Left forelimb (tissue), 1 donor: ENCODE data around the gene RNU6-7.

Source experiments
- DNase-seq: peaks from one replicate; pipeline ENCODE4 v3.0.0-alpha.2; 2018; ENCODE audit warnings: low spot score

Gene RNU6-7

DNA sequence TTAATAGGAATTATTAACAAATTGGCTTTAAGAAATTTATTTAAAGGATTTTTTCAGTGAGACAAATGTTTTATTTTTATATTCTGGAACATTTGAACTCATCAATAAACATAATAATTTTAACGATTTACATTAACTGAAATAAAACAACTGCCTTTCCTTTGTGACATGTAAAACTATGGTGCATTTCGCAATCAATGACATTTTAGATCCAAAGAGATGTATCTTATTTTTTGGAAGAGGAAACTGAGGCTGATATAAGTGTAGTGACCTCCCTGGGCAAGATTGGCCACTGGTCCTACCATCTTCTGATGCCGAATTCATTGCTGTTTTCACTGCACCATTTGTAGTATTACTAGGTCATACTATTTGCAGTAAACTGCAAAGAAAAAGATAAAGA is 3.7 kb downstream of the RNU6-7 start:
- no peak for DNase-seq

DNA sequence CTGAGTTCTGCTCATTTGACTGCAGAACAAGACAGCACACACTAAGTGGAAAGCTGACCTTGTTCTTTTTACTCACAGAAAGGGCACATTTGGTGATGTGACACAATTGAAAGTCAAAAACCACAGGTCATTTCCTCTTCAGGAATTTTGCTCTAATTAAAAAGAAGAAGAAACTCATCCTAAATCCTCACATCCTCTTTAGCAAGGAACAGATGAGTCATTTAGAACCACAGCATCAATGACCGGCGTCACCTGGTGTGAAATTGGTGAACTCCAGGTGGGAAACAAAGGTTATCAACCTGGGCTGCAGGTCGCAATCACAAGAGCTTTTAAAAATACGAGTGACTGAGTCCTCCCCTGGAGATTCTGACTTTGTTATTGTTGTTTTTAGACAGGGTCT is 4.1 kb downstream of the RNU6-7 start:
- no peak for DNase-seq

DNA sequence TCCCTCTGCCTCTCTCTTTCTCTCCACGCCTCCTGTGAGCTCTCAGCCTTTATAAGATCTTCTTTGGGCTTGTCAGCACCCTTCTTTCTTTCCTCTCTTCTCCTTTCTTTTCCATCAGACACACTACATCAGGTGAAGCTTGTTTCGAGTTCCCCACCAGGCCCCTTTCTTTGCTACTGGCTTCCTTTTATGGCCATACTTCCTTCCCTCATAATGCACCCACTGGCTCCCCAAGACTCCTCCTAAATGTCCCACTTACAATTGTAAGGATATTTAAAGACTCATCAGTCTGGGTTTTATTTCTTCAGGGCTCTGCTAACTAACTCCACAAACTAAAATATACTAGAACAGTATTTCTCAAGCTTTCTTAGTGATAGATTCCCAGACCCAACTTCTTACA is 4.7 kb downstream of the RNU6-7 start:
- no peak for DNase-seq

DNA sequence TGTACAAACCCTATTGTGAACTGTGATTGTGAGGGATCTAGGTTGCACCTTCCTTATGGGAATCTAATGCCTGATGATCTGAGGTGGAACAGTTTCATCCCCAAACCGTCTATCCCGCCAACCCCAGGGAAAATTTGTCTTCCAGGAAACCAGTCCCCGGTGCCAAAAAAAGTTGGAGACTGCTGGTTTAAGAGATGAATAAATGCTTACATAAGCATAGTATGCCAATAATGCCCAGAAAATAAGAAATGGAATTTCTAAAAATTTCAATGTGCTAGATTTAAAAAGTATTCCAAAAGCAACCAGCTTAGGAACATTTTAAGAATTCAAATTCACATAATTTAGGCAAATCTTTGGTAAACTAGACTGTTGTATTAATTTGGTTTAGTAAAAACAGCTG is 6.6 kb downstream of the RNU6-7 start:
- no peak for DNase-seq

DNA sequence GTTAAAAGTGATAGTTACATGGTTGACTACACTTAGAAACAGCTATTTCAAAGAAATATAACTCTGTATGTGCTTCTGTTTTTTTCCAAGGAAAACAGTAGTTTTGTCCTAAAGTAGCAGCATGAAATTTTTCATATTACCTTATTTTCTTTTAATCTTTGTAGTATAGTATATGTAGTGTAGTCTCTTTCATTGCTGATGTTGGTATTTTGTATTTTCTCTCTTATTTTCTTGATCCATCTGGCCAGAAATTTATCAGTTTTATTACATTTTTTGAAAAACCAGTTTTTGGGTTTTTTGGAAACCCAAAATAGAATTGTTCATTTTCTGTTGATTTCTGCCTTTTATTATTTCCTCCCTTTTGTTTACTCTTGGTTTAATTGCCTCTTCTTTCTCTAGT is 7.6 kb downstream of the RNU6-7 start:
- no peak for DNase-seq

DNA sequence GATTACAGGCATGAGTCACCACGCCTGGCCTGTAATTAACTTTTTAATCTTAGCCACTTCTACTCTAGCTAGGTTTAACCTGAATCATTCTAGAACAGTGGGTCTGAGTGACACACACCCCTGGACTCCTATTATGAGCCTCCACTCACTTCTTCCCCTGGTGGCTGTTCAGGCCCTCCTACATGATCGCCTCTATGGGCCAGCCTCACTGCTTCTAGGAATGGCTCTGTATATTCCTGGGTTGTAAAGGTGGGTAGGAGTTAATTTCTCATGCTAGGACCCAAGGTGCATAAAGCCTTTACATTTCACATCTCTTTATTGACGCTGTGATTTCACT is 9.2 kb downstream of the RNU6-7 start:
- no peak for DNase-seq

DNA sequence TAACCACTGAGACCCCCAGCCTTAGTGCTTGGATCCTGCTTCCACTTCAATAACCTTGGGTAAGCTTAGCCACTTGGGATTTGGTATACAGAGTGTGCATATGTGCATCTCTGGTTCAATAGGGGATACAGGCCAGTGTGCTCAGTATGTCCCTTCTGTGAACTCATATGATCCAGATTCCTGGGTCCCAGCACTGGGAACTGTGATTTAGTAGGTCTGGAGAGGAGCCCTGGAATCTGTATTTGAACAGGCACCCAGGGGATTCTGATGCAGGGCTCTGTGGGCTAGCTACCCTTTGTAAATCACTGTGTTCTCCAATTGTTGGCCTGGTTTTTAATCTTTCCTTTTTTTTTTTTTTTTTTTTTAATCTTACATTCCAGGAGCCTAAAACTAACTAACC is 11.0 kb downstream of the RNU6-7 start:
- DNase-seq, result no peak

DNA sequence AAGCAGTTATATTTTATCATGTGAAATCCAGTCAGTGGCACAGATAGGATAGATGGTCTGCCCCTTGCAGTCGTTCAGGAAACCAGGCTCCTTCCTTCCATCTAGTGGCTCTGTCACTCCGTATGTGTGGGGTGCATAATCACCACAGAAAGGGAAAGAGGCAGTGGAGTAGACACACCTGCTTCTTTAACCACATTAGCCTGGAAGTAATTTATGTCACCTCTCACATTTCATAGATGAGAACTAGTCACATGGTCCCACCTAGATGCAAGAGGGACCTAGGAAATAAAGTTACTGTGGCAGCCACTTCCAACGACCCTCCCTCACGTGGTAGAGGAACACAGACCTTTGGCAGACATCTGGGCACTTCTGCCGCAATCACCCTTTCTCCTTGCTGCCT is 15.5 kb downstream of the RNU6-7 start:
- no peak for DNase-seq

DNA sequence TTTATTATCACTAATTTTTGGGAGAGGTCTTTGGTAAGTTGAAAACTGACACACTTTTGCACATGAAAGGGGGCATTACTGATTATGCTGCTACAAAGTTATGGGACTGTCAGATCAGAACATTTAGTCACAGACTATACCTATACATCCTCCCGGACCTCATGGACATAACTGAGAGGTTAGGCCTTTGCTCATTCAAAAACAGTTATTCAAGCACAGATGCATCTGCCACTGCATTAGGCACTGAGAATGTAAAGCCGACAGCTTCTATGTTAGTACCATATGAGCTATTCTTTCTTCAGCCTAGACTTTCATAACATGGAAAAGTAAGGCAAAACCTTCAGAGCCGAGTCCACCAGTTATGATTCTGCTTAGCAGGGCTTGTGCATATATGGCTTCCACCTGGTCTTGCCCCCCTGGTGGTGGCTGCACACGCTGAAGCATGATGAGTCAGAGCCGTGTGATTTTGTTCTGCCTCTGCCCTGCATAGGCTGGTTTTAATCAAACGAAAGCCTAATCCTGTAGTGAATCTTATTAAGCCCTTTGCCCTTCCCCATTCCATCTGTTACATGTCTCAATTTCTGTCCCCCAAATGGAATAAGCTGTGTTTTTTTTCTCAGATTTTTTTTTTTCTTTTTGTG is 23.0 kb downstream of the RNU6-7 start:
- no peak for DNase-seq

DNA sequence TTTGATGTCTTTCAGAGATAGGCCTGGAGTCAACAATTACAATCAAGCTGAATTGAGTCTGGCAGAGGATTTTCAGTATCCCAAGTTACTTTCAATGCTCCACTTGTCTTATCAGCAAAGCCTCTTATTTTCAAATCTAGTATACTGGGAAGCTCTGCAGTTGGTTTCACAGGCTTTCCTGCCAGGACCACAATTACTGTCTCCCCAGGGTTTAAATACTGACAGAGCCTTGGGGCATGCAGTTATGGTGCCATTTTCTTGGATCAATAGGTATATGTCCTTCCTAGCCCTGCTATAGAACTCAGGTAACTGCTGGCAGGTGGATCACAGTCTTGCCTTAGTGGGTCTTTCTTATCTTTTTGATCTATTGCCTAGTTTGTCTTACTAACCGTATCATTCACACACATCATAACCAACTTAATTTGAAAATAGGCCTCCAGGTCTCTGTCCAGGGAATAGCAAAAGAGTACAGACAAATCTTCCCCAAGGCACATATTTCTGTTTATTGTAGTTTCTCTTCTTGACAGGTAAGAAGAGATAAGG is 23.6 kb downstream of the RNU6-7 start:
- no peak for DNase-seq

DNA sequence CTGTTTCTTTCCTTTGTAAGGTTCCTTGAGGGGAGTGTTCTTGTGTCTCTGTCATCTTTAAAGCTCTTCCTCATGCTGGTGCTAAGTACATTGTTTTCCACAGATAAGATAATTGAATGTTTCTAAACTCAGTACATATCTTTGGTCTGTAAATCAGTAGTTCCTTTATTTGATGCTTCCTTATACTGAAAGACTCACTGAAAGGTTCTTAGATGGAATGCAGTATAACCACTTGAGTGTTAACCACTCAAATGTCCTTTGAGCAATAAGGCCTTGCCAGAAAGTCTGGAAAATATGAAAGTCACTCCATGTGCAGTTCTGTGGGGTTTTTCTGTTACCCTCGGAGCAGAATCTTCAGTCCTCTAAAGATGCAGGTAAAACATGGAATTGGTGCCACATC is 24.2 kb downstream of the RNU6-7 start:
- no peak for DNase-seq

DNA sequence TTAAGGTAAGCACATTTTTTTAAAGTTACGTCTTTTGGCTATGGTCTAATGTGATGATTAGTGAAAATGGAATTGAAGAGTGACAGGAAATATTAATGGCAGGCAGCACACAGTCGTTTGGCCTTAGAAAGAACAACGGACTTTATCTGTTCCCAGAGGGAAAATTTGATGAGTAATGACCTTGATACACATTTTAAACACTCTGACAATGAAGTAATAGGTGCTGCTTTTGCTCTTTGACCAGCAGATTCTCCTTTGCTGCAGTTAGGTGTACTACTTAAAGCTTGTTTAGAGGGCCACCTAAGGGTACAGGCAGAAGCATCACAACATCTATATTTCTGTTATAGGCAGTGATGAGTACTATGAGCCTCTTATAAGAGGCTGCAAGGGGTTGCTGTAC is 28.3 kb downstream of the RNU6-7 start:
- DNase-seq, result no peak

DNA sequence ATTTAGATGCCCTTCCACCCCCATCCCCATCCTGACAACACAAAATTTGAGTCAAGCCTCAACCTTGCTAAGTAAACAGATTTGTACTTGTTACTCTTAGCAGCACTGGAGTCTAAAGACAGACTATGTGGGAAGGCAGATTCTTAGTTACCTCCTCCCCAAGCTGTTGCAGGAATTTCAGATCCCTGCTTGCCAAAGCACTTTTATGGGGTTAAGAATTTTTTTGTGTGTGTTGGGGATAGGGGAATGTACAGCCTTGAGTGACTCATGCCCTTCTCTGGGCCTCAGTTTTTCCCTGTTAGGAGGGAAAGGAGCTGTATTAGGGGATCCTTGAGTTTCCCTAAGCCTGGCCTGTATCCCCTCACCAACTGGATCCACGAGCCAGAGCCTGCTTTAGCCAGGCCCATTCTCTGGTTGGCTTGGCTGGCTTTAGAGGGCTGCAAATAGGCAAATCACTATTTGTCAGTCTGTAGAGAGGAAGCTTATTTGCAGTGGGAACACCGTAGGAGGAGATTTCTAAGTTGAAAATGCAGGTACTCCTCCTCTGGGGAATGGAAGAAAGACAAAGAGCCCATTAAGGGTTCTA is 28.9 kb downstream of the RNU6-7 start:
- DNase-seq, result no peak

DNA sequence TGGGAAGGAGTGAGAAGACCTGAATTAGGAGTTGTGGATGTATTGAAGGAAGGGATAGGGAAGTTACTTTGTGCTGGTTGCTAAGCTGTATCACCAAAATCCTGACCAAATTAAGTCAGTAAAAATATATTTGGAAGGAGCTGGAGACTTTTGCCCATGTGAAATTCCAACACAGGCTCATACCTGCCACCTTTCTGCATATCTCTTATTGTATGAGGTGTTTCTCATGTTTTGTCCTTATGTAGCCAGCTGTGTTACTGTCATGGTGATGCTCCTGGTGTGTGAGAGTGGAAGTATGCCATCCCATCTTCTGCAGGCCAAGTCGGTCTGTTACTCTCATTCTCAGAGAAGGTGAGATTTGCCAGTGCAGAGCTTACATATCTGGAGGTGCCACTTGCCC is 30.6 kb downstream of the RNU6-7 start:
- no peak for DNase-seq

DNA sequence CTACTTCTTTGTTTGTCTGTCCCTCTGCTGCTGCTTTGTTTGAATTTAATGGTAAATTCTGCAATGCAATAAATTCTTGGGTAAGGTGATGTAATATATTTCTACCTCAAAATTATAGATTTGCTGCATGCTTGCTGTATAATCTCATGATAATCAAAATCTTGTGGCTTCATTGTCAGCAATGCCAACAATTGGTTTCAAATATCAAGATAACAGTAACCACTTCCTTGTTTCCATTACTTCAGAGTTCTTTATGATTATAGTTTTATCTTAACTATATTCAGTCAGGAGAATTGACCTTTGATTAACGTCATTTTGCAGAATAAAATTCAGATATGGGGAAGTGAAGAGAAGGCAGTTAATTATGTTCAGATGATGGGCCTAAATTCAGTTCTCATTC is 31.4 kb downstream of the RNU6-7 start:
- DNase-seq, result no peak

DNA sequence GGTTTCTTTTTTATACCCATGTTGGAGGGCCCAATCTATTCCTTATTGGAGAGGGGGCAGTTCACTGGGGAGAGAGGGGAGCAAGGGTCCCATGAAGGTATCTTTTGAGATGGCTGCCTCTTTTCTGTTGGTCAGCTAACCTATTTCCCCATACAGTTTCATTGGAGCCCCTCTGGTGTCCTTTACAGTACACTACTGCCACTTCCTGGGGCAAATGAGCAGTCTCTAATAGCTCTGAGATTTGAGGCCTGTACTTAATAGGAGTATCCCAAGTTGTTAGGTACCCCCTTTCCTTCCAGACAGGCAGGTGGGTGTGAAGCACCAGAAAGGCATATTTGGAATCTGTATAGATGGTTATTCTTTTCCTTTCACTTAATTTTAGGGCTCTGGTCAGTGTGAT is 42.6 kb downstream of the RNU6-7 start:
- DNase-seq, result no peak

DNA sequence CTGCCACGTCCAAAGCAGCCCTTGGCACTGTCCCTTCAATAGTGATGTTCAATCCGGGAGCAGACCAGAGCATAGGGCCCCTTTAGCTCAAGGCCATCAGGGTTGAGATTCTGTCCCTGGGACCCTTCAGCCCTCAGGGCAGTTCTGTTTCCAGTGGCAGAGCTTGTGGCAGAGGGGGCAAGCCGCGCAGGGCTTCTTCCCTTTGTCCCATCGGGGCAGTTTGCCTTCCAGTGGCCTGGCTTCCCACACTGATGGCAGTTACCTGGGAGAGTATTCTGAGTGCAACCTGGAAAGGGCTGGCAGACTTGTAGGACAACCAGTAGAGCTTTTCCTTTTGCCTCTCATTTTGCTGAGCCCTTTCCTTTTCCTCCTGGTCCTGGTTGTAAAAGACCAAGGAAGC is 44.9 kb downstream of the RNU6-7 start:
- no peak for DNase-seq

DNA sequence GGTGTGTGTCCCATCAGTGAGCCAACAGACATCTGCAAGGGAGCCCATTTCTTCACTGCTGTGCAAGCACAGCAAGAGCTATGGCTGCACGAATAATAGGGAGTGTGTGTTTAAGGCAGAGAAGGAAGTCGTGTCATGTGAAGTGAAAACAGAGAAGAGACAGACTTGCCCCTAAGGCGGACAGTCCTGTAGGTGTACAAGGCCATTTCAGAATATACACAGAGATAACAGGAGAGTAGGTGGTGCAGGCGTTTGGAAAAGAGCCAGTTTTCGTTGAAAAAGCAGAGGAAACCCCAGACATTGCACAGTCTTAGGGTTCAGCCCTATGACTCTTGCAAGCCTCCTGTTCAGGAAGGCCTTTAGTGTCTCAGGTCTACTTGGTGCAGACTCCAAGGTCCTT is 47.5 kb downstream of the RNU6-7 start:
- DNase-seq, result no peak

DNA sequence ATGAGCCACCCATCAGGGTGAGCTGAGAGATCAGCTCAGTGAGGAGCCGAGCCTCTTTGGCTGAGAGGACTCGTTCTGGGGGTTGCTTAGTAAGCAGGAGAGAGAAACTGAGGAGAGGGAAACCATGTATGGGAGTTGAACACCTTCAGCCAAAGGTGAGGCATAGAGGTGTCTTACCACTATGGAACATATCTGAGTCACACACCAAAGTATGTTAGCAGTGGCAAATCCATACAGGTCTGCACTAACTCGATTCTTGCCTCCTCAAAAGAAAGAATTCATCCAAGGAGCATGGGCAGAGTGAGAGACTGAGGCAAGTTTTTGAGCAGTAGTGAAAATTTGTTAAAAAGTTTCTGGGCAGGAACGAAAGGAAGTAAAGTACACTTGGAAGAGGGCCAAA is 47.9 kb downstream of the RNU6-7 start:
- no peak for DNase-seq

DNA sequence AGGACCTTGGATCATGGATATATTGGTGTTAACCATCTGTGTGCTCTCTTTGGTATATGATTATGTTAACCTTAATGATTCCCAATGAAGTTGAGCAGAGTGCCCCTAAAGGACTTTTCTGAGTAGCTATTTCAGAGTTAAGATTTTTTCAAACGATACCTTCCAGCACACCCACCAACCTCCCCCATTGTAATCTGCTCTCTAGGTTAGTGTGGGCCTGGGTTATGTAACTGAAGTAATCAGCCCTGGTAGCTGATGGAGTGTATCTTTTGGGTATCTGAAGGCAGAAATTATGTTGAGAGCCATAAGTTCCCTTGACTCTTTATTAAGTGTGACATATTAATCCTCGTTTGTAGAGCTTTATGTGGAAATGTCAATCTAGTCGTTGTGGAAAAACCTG is 48.8 kb downstream of the RNU6-7 start:
- no peak for DNase-seq

DNA sequence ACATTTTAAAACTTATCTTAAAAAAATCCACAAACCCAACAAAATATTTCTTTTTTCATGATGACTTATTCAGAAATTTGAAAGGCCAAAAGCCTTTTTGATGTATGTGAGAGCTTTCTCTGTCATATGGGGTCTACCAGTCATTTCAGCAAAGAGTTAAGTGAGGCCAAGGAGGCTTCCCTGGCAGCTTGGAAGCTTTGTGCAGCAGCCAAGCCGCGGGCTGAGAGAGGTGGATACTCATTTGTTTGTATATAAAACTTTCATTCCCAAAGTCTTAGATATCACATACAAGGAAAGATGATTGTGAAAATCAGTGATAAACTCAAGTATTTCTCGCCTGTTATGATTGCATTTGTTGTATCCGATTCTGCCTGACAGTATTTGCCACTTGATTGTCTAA is 49.7 kb downstream of the RNU6-7 start:
- DNase-seq, result no peak
